GM21360 (cell line): ENCODE results near the gene SGTA.

Experiments used
- ATAC-seq: cut with Tn5 transposase; IDR thresholded peaks from one replicate; pipeline ENCODE4 v1.9.1; 2021; ENCODE audit warnings: mild to moderate bottlenecking, moderate library complexity; ENCODE audit not compliant: unreplicated experiment

The SGTA gene

GRCh38 chr19:2810141-2811091 is 27.3 kb upstream of the SGTA start:
- no peak for ATAC-seq

- ATAC-seq, result no peak
Measured at GRCh38 chr19:2809387-2810140, 26.5 kb upstream of the SGTA start.

- ATAC-seq, result no peak
Measured at GRCh38 chr19:2808129-2808941, 25.3 kb upstream of the SGTA start.

GRCh38 chr19:2807379-2808128 is 24.5 kb upstream of the SGTA start:
- ATAC-seq, result no peak

GRCh38 chr19:2806736-2807378 is 23.8 kb upstream of the SGTA start:
- ATAC-seq, result no peak

GRCh38 chr19:2805991-2806649 is 23.0 kb upstream of the SGTA start:
- ATAC-seq, result no peak

GRCh38 chr19:2805261-2805900 is 22.3 kb upstream of the SGTA start:
- no peak for ATAC-seq

- ATAC-seq, result no peak
Measured at GRCh38 chr19:2804156-2805004, 21.3 kb upstream of the SGTA start.

GRCh38 chr19:2803486-2804155 is 20.5 kb upstream of the SGTA start:
- no peak for ATAC-seq

- ATAC-seq, result no peak
Measured at GRCh38 chr19:2802826-2803225, 19.8 kb upstream of the SGTA start.

GRCh38 chr19:2800506-2800905 is 17.4 kb upstream of the SGTA start:
- no peak for ATAC-seq

GRCh38 chr19:2799273-2800020 is 16.4 kb upstream of the SGTA start:
- no peak for ATAC-seq

- ATAC-seq, result no peak
Measured at GRCh38 chr19:2798733-2799132, 15.7 kb upstream of the SGTA start.

GRCh38 chr19:2798158-2798685 is 15.1 kb upstream of the SGTA start:
- ATAC-seq, result no peak

- ATAC-seq, result no peak
Measured at GRCh38 chr19:2797280-2797679, 14.2 kb upstream of the SGTA start.

- no peak for ATAC-seq
Measured at GRCh38 chr19:2796659-2797266, 13.7 kb upstream of the SGTA start.
